ENCODE results near the gene MCTP2. TPM values are rescaled to one million over a fixed set of nuclear protein-coding genes. Genes with fewer than 3 reads are reported as not detected.
"Not testable (repeated sequence)": the region's sequence is repeated elsewhere in the genome, so short reads cannot be mapped to it uniquely, and the experiment has no call there.

MCTP2 gene
- total and polyA plus RNA-seq, 2 donors (not counting 1 experiment from before 2014, with no cell fraction given) = 38.3 to 64.8 TPM

- peaks cover 0 to 6% of the 10 kb centered on the region in 2 experiments for H3K36me3 ChIP-seq (replicated peaks in 1 of 2; ENCODE audit: control extremely low read depth in 1 of 2, control insufficient read depth in 1 of 2, extremely low read depth in 1 of 2, insufficient read depth in 2 of 2, low read length in 1 of 2)
- Mint-ChIP-seq H3K9me3 (ENCODE audit: insufficient read depth) (no peaks in the 10 kb centered on the region), H3K4me1 (peaks cover 56% of the 10 kb centered on the region), H3K4me3 (no peak overlapping the region), H3K27ac (peak overlapping the region; percentile 56), H3K27me3 (no peaks in the 10 kb centered on the region)
- intact Hi-C loops (cut with micrococcal nuclease) = no loop called here
- peaks cover 30 to 31% of the 10 kb centered on the region in 2 donors for H3K4me1 ChIP-seq (ENCODE audit: control insufficient read depth in 2 of 2, insufficient read depth in 2 of 2, low read length in 2 of 2)
- no peaks in the 10 kb centered on the region for H3K9me3 ChIP-seq (ENCODE audit: control extremely low read depth in 1 of 3, control insufficient read depth in 2 of 3, insufficient read depth in 1 of 3, low read length in 2 of 3)
- no CpG with 5 or more reads among the region's 2 CpGs for WGBS (ENCODE audit: insufficient coverage)
- ChIA-PET CTCF (interaction anchor here (2.9 kb wide), 1 partner anchor 81 kb away, joined by 12 read pairs; no protein-coding TSS in a partner anchor), POLR2A (no interaction called here)
- H3K79me2 ChIP-seq (ENCODE audit: control insufficient read depth, insufficient read depth, low read length) = peaks cover 60% of the 10 kb centered on the region
- H3K27ac ChIP-seq (ENCODE audit: low read length in 2 of 2) = peak overlapping the region in 1 of 2 donors; percentile 53
- ATAC-seq (ENCODE audit: low read depth) (no peak), DNase-seq (no peak)
- H4K20me1 ChIP-seq (ENCODE audit: control insufficient read depth, insufficient read depth, low read length, poor library complexity, severe bottlenecking) = peaks cover 23% of the 10 kb centered on the region
- TF ChIP-seq EZH2 (IDR thresholded peaks at IDR 0.05; ENCODE audit: borderline replicate concordance, insufficient read depth, low read depth, low read length, poor library complexity, severe bottlenecking) (no peak), CTCF (IDR thresholded peaks at IDR 0.05) (no peak)
- H3K27me3 ChIP-seq (replicated peaks in 1 of 4; ENCODE audit: control extremely low read depth in 1 of 4, control insufficient read depth in 3 of 4, insufficient read depth in 4 of 4, low read length in 3 of 4) = no peaks in the 10 kb centered on the region
- H3K4me2 ChIP-seq (replicated peaks; ENCODE audit: low read depth, low read length, poor library complexity, severe bottlenecking) = no peak overlapping the region
- H2AFZ ChIP-seq (ENCODE audit: insufficient read depth, low read depth, low read length, poor library complexity, severe bottlenecking) = no peak overlapping the region
- H3K4me3 ChIP-seq (ENCODE audit: control extremely low read depth in 1 of 5, extremely low read depth in 1 of 5, insufficient read depth in 1 of 5, low read depth in 2 of 5, low read length in 4 of 5) = no peak overlapping the region
- no peak overlapping the region for H3K9ac ChIP-seq (ENCODE audit: low read length)
These were observed 10.9 kb downstream of the MCTP2 start for GRCh38 chr15:94242257-94242656.

GRCh38 chr15:94243003-94243402 is 11.6 kb downstream of the MCTP2 start:
- H3K36me3 ChIP-seq (replicated peaks in 1 of 2; ENCODE audit: control extremely low read depth in 1 of 2, control insufficient read depth in 1 of 2, extremely low read depth in 1 of 2, insufficient read depth in 2 of 2, low read length in 1 of 2); H3K4me2 ChIP-seq (replicated peaks; ENCODE audit: low read depth, low read length, poor library complexity, severe bottlenecking); H3K27ac Mint-ChIP-seq; H2AFZ ChIP-seq (ENCODE audit: insufficient read depth, low read depth, low read length, poor library complexity, severe bottlenecking); H3K4me3 ChIP-seq (ENCODE audit: control extremely low read depth in 1 of 5, extremely low read depth in 1 of 5, insufficient read depth in 1 of 5, low read depth in 2 of 5, low read length in 4 of 5); POLR2A ChIA-PET; CTCF ChIA-PET; intact Hi-C loops (cut with micrococcal nuclease); H3K9ac ChIP-seq (ENCODE audit: low read length); H3K27me3 Mint-ChIP-seq; H3K4me3 Mint-ChIP-seq; H3K9me3 Mint-ChIP-seq (ENCODE audit: insufficient read depth); ATAC-seq (ENCODE audit: low read depth); H3K27ac ChIP-seq (ENCODE audit: low read length in 2 of 2); H3K27me3 ChIP-seq (replicated peaks in 1 of 4; ENCODE audit: control extremely low read depth in 1 of 4, control insufficient read depth in 3 of 4, insufficient read depth in 4 of 4, low read length in 3 of 4); H3K9me3 ChIP-seq (ENCODE audit: control extremely low read depth in 1 of 3, control insufficient read depth in 2 of 3, insufficient read depth in 1 of 3, low read length in 2 of 3); DNase-seq: not testable (repeated sequence)
- peaks cover 55% of the 10 kb centered on the region for H3K4me1 Mint-ChIP-seq
- WGBS (ENCODE audit: insufficient coverage) = 98% methylated on average over 29 of the region's 33 CpGs
- Histone ChIP-seq H3K79me2 (ENCODE audit: control insufficient read depth, insufficient read depth, low read length) (peaks cover 67% of the 10 kb centered on the region), H3K4me1 (ENCODE audit: control insufficient read depth in 2 of 2, insufficient read depth in 2 of 2, low read length in 2 of 2) (peaks cover 25 to 26% of the 10 kb centered on the region in 2 donors), H4K20me1 (ENCODE audit: control insufficient read depth, insufficient read depth, low read length, poor library complexity, severe bottlenecking) (peaks cover 23% of the 10 kb centered on the region)
